ENCODE data around the gene CFAP299. TPM values are rescaled to one million over a fixed set of nuclear protein-coding genes. Genes with fewer than 3 reads are reported as not detected.

Gene CFAP299
- polyA plus RNA-seq, 2 donors, result not detected

DNA sequence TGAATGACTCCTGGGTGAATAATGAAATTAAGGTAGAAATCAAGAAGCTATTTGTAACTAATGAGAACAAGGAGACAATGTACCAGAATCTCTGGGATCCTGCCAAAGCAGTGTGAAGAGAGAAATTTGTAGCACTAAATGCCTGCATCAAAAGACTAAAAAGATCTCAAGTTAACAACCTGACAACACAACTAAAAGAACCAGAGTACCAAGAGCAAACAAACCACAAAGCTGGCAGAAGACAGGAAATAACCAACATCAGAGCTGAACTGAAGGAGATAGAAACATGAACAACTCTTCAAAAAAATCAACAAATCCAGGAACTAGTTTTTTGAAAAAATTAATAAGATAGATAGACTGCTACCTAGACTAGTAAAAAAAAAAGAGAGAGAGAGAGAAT is 8.4 kb downstream of the CFAP299 start:
- Histone ChIP-seq H3K4me3 (ENCODE audit: low read depth in 1 of 2, low read length in 2 of 2) (no peak overlapping the region), H3K36me3 (ENCODE audit: control insufficient read depth in 2 of 2, insufficient read depth in 2 of 2, low read length in 1 of 2) (no peaks in the 10 kb centered on the region), H3K27ac (ENCODE audit: low read depth in 2 of 2, low read length in 1 of 2) (no peak overlapping the region), H3K9me3 (ENCODE audit: control insufficient read depth in 2 of 2, insufficient read depth in 1 of 2, low read depth in 1 of 2, low read length in 1 of 2) (no peaks in the 10 kb centered on the region), H3K4me1 (ENCODE audit: control insufficient read depth in 2 of 2, insufficient read depth in 2 of 2, low read length in 1 of 2) (no peaks in the 10 kb centered on the region), H3K27me3 (ENCODE audit: control insufficient read depth in 1 of 2, insufficient read depth in 2 of 2, low read length in 2 of 2) (peaks cover 0 to under 1% of the 10 kb centered on the region in 2 donors)

DNA sequence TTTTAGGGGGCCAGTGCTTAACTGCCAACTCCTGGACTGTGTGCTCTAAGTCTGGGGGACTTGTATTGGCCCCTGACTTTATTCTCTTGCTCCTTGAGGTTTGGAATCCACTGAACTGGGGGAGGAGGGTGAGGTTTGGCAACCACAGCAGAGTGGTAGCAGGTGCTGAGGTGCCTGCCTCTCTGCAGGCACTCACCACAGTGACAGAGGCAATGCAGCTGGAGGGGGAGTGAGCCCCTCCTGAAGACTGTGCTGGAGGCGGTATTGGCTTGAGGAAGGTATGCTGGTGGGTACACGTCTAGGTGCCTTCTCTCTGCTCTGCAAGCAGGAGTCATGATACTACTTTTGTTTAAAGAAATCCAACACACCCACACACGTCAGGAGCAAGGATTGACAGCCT is 24.6 kb downstream of the CFAP299 start:
- WGBS, 2 donors, result 42 to 53% methylated on average over 3 of the region's 3 CpGs
- Histone ChIP-seq H3K4me1 (ENCODE audit: control insufficient read depth in 2 of 2, insufficient read depth in 2 of 2, low read length in 1 of 2) (no peaks in the 10 kb centered on the region), H3K27ac (ENCODE audit: low read depth in 2 of 2, low read length in 1 of 2) (no peak overlapping the region), H3K4me3 (ENCODE audit: low read depth in 1 of 2, low read length in 2 of 2) (no peak overlapping the region), H3K27me3 (ENCODE audit: control insufficient read depth in 1 of 2, insufficient read depth in 2 of 2, low read length in 2 of 2) (peaks cover 3 to 4% of the 10 kb centered on the region in 2 donors), H3K9me3 (ENCODE audit: control insufficient read depth in 2 of 2, insufficient read depth in 1 of 2, low read depth in 1 of 2, low read length in 1 of 2) (no peaks in the 10 kb centered on the region), H3K36me3 (ENCODE audit: control insufficient read depth in 2 of 2, insufficient read depth in 2 of 2, low read length in 1 of 2) (no peaks in the 10 kb centered on the region)

DNA sequence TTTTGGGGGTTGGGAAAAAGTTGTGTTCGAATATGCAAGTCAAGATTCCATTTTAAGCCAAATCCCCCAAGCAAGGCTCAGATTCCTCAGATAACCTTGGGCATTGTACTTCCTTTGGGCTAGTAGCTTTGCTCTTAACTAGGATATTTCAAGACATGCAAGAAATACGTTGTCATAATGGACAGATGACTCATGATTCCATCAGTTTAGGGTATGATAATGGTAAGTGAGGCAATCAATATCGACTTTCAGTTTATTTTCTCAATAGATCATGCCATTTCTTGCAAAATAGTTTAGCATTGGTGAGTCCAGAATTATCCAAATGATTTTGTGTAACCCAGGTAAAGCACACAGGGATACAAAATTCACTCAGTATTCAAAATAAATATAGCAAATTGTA is 25.4 kb downstream of the CFAP299 start:
- Histone ChIP-seq H3K4me1 (ENCODE audit: control insufficient read depth in 2 of 2, insufficient read depth in 2 of 2, low read length in 1 of 2) (no peaks in the 10 kb centered on the region), H3K4me3 (ENCODE audit: low read depth in 1 of 2, low read length in 2 of 2) (no peak overlapping the region), H3K27ac (ENCODE audit: low read depth in 2 of 2, low read length in 1 of 2) (no peak overlapping the region), H3K9me3 (ENCODE audit: control insufficient read depth in 2 of 2, insufficient read depth in 1 of 2, low read depth in 1 of 2, low read length in 1 of 2) (no peaks in the 10 kb centered on the region), H3K36me3 (ENCODE audit: control insufficient read depth in 2 of 2, insufficient read depth in 2 of 2, low read length in 1 of 2) (no peaks in the 10 kb centered on the region), H3K27me3 (ENCODE audit: control insufficient read depth in 1 of 2, insufficient read depth in 2 of 2, low read length in 2 of 2) (peaks cover 3 to 4% of the 10 kb centered on the region in 2 donors)
- 42 to 53% methylated on average over 3 of the region's 3 CpGs for WGBS, 2 donors

DNA sequence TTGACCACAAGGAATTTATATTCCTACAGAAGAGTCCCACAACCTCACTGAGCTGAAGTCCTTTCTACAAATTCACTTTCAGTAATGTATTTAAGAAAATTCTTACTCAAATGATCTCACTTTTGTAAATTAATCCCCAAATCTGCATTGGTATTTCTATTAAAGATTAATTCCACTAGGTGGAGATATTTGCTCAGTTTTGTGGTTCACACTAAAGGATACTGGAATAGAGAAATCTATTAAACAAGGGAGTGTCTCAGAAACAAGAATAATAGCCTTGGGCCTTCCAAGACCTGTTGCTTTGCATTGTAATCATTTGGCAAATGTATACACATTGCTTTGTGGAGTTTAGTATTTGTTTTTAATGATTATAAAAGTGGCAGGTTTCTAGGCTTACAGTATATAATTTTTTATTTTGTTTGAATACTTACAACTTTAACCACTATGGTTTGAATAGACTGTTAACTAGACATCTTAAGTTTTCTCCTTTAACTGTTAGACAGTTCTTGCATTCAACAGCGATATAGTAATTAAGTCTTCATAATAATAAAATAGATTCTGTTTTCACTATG is 25.9 kb downstream of the CFAP299 start:
- Histone ChIP-seq H3K36me3 (ENCODE audit: control insufficient read depth in 2 of 2, insufficient read depth in 2 of 2, low read length in 1 of 2) (no peaks in the 10 kb centered on the region), H3K4me3 (ENCODE audit: low read depth in 1 of 2, low read length in 2 of 2) (no peak overlapping the region), H3K27me3 (ENCODE audit: control insufficient read depth in 1 of 2, insufficient read depth in 2 of 2, low read length in 2 of 2) (peaks cover 3 to 4% of the 10 kb centered on the region in 2 donors), H3K27ac (ENCODE audit: low read depth in 2 of 2, low read length in 1 of 2) (no peak overlapping the region), H3K9me3 (ENCODE audit: control insufficient read depth in 2 of 2, insufficient read depth in 1 of 2, low read depth in 1 of 2, low read length in 1 of 2) (no peaks in the 10 kb centered on the region), H3K4me1 (ENCODE audit: control insufficient read depth in 2 of 2, insufficient read depth in 2 of 2, low read length in 1 of 2) (no peaks in the 10 kb centered on the region)
- 73 to 76% methylated on average over 1 of the region's 1 CpG for WGBS, 2 donors

DNA sequence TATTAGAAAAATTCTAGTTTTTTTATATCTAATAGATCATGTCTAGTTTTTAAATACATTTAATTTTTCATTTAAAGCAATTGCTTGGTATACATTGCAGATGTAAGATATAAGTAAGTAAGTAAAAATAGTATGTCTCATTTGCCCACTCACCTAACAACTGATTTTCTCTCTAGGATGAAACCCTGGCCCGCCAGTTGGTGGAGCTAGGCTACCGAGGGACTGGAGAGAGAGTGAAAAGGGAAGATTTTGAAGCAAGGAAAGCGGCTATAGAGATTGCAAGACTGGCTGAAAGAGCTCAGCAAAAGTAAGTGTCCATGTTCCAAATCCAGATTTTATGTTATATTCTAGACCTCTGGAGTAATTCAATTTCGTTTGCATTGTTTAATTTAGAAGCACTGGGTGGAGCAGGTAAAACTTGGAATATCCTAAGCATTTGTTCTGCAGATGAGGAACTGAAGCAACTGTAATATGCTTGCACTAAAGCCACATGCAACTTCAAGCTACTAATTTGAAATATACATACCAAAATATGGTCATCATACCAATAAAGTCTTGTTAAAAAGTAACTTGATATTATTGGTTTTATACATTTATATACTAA is 27.1 kb downstream of the CFAP299 start:
- Histone ChIP-seq H3K4me1 (ENCODE audit: control insufficient read depth in 2 of 2, insufficient read depth in 2 of 2, low read length in 1 of 2) (no peaks in the 10 kb centered on the region), H3K4me3 (ENCODE audit: low read depth in 1 of 2, low read length in 2 of 2) (no peak overlapping the region), H3K36me3 (ENCODE audit: control insufficient read depth in 2 of 2, insufficient read depth in 2 of 2, low read length in 1 of 2) (no peaks in the 10 kb centered on the region), H3K27me3 (ENCODE audit: control insufficient read depth in 1 of 2, insufficient read depth in 2 of 2, low read length in 2 of 2) (peaks cover 3 to 4% of the 10 kb centered on the region in 2 donors), H3K27ac (ENCODE audit: low read depth in 2 of 2, low read length in 1 of 2) (no peak overlapping the region), H3K9me3 (ENCODE audit: control insufficient read depth in 2 of 2, insufficient read depth in 1 of 2, low read depth in 1 of 2, low read length in 1 of 2) (no peaks in the 10 kb centered on the region)
- 19 to 21% methylated on average over 4 of the region's 4 CpGs for WGBS, 2 donors

DNA sequence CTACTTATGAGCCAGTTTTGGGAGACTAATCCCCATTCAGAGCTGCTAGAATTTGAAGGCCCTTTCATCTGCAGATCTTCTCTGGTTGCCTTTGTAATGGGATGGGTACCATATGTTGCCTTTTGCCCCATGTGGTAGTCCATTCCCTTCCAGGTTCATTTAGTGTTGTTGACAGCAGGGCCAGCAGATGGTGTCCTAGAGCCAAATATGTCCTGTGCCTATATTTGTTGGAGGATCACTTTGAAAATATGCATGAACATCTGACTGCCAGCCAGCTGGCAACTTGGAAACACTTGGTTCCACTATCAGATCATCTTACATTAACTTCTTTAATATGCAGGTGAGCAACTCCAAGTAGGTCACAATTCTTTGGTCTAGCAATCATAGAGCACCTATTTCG is 30.4 kb downstream of the CFAP299 start:
- WGBS, 2 donors, result 68 to 72% methylated on average over 1 of the region's 1 CpG
- H3K4me1 ChIP-seq (ENCODE audit: control insufficient read depth in 2 of 2, insufficient read depth in 2 of 2, low read length in 1 of 2), result no peaks in the 10 kb centered on the region
- peaks cover under 1 to 1% of the 10 kb centered on the region in 2 donors for H3K9me3 ChIP-seq (ENCODE audit: control insufficient read depth in 2 of 2, insufficient read depth in 1 of 2, low read depth in 1 of 2, low read length in 1 of 2)
- H3K4me3 ChIP-seq (ENCODE audit: low read depth in 1 of 2, low read length in 2 of 2), result no peak overlapping the region
- H3K27me3 ChIP-seq (ENCODE audit: control insufficient read depth in 1 of 2, insufficient read depth in 2 of 2, low read length in 2 of 2), result no peaks in the 10 kb centered on the region
- H3K27ac ChIP-seq (ENCODE audit: low read depth in 2 of 2, low read length in 1 of 2), result no peak overlapping the region
- H3K36me3 ChIP-seq (ENCODE audit: control insufficient read depth in 2 of 2, insufficient read depth in 2 of 2, low read length in 1 of 2), result no peaks in the 10 kb centered on the region

DNA sequence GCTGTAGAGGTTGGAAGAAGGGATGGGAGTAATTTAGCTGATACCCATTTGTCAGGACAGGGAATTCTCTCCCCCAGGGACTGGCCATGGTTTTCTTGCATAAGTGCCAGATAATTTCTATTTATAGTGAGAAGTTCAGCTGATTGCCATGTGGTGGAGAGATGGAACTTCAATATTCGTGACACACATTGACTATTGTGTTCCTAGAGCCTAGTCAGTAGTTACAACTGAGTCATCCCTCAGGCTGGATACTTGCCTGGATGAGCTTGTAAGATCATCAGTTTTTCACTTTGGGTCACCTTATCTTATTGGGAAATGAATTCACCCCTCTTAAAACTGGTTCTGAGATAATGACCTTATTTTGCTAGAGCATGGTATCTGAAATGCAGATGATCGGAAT is 32.2 kb downstream of the CFAP299 start:
- H3K27me3 ChIP-seq (ENCODE audit: control insufficient read depth in 1 of 2, insufficient read depth in 2 of 2, low read length in 2 of 2), result no peaks in the 10 kb centered on the region
- no peaks in the 10 kb centered on the region for H3K4me1 ChIP-seq (ENCODE audit: control insufficient read depth in 2 of 2, insufficient read depth in 2 of 2, low read length in 1 of 2)
- WGBS, 2 donors, result 69 to 75% methylated on average over 2 of the region's 2 CpGs
- H3K9me3 ChIP-seq (ENCODE audit: control insufficient read depth in 2 of 2, insufficient read depth in 1 of 2, low read depth in 1 of 2, low read length in 1 of 2), result peaks cover 3 to 4% of the 10 kb centered on the region in 2 donors
- no peak overlapping the region for H3K4me3 ChIP-seq (ENCODE audit: low read depth in 1 of 2, low read length in 2 of 2)
- H3K27ac ChIP-seq (ENCODE audit: low read depth in 2 of 2, low read length in 1 of 2), result no peak overlapping the region
- H3K36me3 ChIP-seq (ENCODE audit: control insufficient read depth in 2 of 2, insufficient read depth in 2 of 2, low read length in 1 of 2), result no peaks in the 10 kb centered on the region

DNA sequence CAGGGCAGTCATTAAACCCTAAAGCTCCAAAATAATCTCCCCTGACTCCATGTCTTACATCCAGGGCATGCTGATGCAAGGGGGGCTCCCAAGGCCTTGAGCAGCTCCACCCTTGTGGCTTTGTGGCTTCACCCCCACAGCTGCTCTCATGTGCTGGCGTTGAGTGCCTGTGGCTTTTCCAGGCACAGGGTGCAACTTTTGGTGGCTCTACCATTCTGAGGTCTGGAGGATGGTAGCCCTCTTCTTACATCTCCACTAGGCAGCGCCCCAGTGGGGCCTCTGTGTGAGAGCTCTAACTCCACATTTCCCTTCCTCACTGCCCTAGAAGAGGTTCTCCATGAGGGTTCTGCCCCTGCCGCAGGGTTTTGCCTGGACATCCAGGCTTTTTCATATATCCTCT is 35.1 kb downstream of the CFAP299 start:
- Histone ChIP-seq H3K36me3 (ENCODE audit: control insufficient read depth in 2 of 2, insufficient read depth in 2 of 2, low read length in 1 of 2) (no peaks in the 10 kb centered on the region), H3K4me3 (ENCODE audit: low read depth in 1 of 2, low read length in 2 of 2) (no peak overlapping the region), H3K9me3 (ENCODE audit: control insufficient read depth in 2 of 2, insufficient read depth in 1 of 2, low read depth in 1 of 2, low read length in 1 of 2) (peaks cover 3 to 4% of the 10 kb centered on the region in 2 donors), H3K27ac (ENCODE audit: low read depth in 2 of 2, low read length in 1 of 2) (no peak overlapping the region), H3K4me1 (ENCODE audit: control insufficient read depth in 2 of 2, insufficient read depth in 2 of 2, low read length in 1 of 2) (no peaks in the 10 kb centered on the region), H3K27me3 (ENCODE audit: control insufficient read depth in 1 of 2, insufficient read depth in 2 of 2, low read length in 2 of 2) (no peaks in the 10 kb centered on the region)
- 92 to 94% methylated on average over 3 of the region's 3 CpGs for WGBS, 2 donors

DNA sequence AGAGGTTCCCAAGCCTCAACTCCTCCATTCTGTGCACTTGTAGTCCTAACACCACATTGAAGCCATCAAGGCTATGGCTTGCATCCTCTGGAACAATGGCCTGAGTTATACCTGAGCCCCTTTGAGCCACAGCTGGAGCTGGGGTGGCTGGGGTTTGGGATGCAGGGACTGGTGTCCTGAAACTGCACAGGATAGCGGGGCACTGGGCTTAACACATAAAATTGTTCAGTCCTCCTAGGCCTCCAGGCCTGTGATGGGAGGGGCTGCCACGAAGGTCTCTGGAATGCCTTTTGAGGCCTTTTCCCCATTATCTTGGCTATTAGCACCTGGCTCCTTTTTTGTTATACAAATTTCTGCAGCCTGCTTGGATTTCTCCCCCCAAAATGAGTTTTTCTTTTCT is 35.5 kb downstream of the CFAP299 start:
- 88 to 90% methylated on average over 2 of the region's 2 CpGs for WGBS, 2 donors

DNA sequence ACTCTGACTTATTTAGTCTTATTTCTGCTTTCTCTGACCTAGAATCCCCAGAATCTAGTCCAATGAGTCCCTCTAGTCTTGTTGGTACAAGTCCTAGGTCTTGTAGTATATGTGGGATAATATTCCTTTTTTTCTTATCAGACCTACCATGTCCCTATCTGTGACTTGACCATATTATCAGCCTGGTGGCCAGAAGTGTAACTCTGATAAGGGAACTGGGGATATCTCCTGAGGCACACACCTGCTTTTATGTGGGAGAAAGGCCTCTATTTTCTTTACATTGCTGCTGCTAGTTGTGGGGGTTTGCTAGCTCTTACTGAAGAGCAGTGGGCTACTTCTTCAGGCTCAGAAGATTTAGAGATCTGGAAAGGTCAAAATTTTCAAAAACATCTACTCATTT is 38.6 kb downstream of the CFAP299 start:
- H3K36me3 ChIP-seq (ENCODE audit: control insufficient read depth in 2 of 2, insufficient read depth in 2 of 2, low read length in 1 of 2), result no peaks in the 10 kb centered on the region
- peaks cover 3 to 4% of the 10 kb centered on the region in 2 donors for H3K9me3 ChIP-seq (ENCODE audit: control insufficient read depth in 2 of 2, insufficient read depth in 1 of 2, low read depth in 1 of 2, low read length in 1 of 2)
- no peak overlapping the region for H3K4me3 ChIP-seq (ENCODE audit: low read depth in 1 of 2, low read length in 2 of 2)
- H3K27me3 ChIP-seq (ENCODE audit: control insufficient read depth in 1 of 2, insufficient read depth in 2 of 2, low read length in 2 of 2), result no peaks in the 10 kb centered on the region
- H3K27ac ChIP-seq (ENCODE audit: low read depth in 2 of 2, low read length in 1 of 2), result no peak overlapping the region
- H3K4me1 ChIP-seq (ENCODE audit: control insufficient read depth in 2 of 2, insufficient read depth in 2 of 2, low read length in 1 of 2), result no peaks in the 10 kb centered on the region

More for the DNA sequence above, 35.5 kb downstream of the CFAP299 start:
- H3K27ac ChIP-seq (ENCODE audit: low read depth in 2 of 2, low read length in 1 of 2), result no peak overlapping the region
- peaks cover 3 to 4% of the 10 kb centered on the region in 2 donors for H3K9me3 ChIP-seq (ENCODE audit: control insufficient read depth in 2 of 2, insufficient read depth in 1 of 2, low read depth in 1 of 2, low read length in 1 of 2)
- H3K4me1 ChIP-seq (ENCODE audit: control insufficient read depth in 2 of 2, insufficient read depth in 2 of 2, low read length in 1 of 2), result no peaks in the 10 kb centered on the region
- H3K36me3 ChIP-seq (ENCODE audit: control insufficient read depth in 2 of 2, insufficient read depth in 2 of 2, low read length in 1 of 2), result no peaks in the 10 kb centered on the region
- no peaks in the 10 kb centered on the region for H3K27me3 ChIP-seq (ENCODE audit: control insufficient read depth in 1 of 2, insufficient read depth in 2 of 2, low read length in 2 of 2)
- no peak overlapping the region for H3K4me3 ChIP-seq (ENCODE audit: low read depth in 1 of 2, low read length in 2 of 2)
